B cell (primary cell): ENCODE measurements around the gene ATG16L1. TPM values are rescaled to one million over a fixed set of nuclear protein-coding genes. Genes with fewer than 3 reads are reported as not detected.

Source experiments
- ATAC-seq: fragments of 200-7000 bp; cut with Tn5 transposase; one replicate; pipeline ENCODE4 v1.10.0; 2021; ENCODE audit warnings: low read depth, mild to moderate bottlenecking, moderate number of reproducible peaks, moderate library complexity
- CTCF ChIA-PET: fragments of 350-600 bp; sonication (Branson Sonifier 250); formaldehyde crosslinking; loops from one replicate; lab custom pipeline; 2021; ENCODE audit warnings: antibody characterized with exemption, inconsistent platforms; lab: Charles Lee
- POLR2A ChIA-PET: fragments of 350-600 bp; sonication (Branson Sonifier 250); formaldehyde crosslinking; loops from one replicate; lab custom pipeline; 2021; ENCODE audit warnings: antibody characterized with exemption; lab: Charles Lee
- DNase-seq: peaks from one replicate; pipeline ENCODE4 v3.0.0; 2013
- H2AFZ ChIP-seq: 2 replicates; pipeline ENCODE4 v1.6.1; 2012; ENCODE audit warnings: mild to moderate bottlenecking, low read depth, low read length; ENCODE audit not compliant: insufficient read depth, poor library complexity, severe bottlenecking
- H3K27ac ChIP-seq, 2 donors: 1 replicate in 1 of 2; 2 replicates in 1 of 2; pipeline ENCODE4 v1.5.1; 2012 to 2013; ENCODE audit warnings: low read length in 2 of 2, mild to moderate bottlenecking in 2 of 2, moderate library complexity in 1 of 2
- H3K27me3 ChIP-seq, 4 experiments: fragments of 200-600 bp in 1 of 4; sonication (generic) in 1 of 4; replicated peaks in 1 of 4; 1 replicate in 2 of 4; 2 replicates in 2 of 4; pipeline versions ENCODE4 v1.6.1 to v1.7.0; 2013 to 2016; ENCODE audit warnings: low read length in 3 of 4, mild to moderate bottlenecking in 2 of 4, mixed read lengths in 1 of 4, moderate library complexity in 1 of 4; ENCODE audit not compliant: insufficient read depth in 4 of 4, control insufficient read depth in 3 of 4; ENCODE audit errors: control extremely low read depth in 1 of 4
- H3K36me3 ChIP-seq, 2 experiments: replicated peaks in 1 of 2; 1 replicate in 1 of 2; 2 replicates in 1 of 2; pipeline versions ENCODE4 v1.6.1 to v1.7.1; 2013; ENCODE audit warnings: low read length in 1 of 2; ENCODE audit not compliant: insufficient read depth in 2 of 2, control insufficient read depth in 1 of 2; ENCODE audit errors: control extremely low read depth in 1 of 2, extremely low read depth in 1 of 2
- H3K4me1 ChIP-seq, 2 donors: fragments of 200-600 bp in 1 of 2; sonication (generic) in 1 of 2; 1 replicate in 1 of 2; 2 replicates in 1 of 2; pipeline versions ENCODE4 v1.5.1 to v1.6.1; 2013 to 2017; ENCODE audit warnings: low read length in 2 of 2; ENCODE audit not compliant: control insufficient read depth in 2 of 2, insufficient read depth in 2 of 2
- H3K4me2 ChIP-seq: replicated peaks from 2 replicates; pipeline ENCODE3; 2012; ENCODE audit warnings: mild to moderate bottlenecking, low read depth, low read length; ENCODE audit not compliant: poor library complexity, severe bottlenecking
- H3K4me3 ChIP-seq, 5 experiments: fragments of 200-600 bp in 1 of 5; sonication (generic) in 1 of 5; 1 replicate in 3 of 5; 2 replicates in 2 of 5; pipeline versions ENCODE4 v1.5.1 to v1.7.0; 2011 to 2016; ENCODE audit warnings: low read length in 4 of 5, mild to moderate bottlenecking in 4 of 5, low read depth in 2 of 5, control low read depth in 1 of 5, moderate library complexity in 1 of 5; ENCODE audit not compliant: insufficient read depth in 1 of 5; ENCODE audit errors: control extremely low read depth in 1 of 5, extremely low read depth in 1 of 5
- H3K79me2 ChIP-seq: fragments of 200-600 bp; sonication (generic); one replicate; pipeline ENCODE4 v1.6.0; 2016; ENCODE audit warnings: low read length; ENCODE audit not compliant: control insufficient read depth, insufficient read depth
- H3K9ac ChIP-seq: fragments of 200-600 bp; sonication (generic); 2 replicates; pipeline ENCODE4 v1.6.1; 2017; ENCODE audit warnings: mild to moderate bottlenecking, low read length, moderate library complexity
- H3K9me3 ChIP-seq, 3 donors: one replicate each; pipeline versions ENCODE4 v1.6.1 to v1.7.1; 2013; ENCODE audit warnings: low read length in 2 of 3; ENCODE audit not compliant: control insufficient read depth in 2 of 3, insufficient read depth in 1 of 3; ENCODE audit errors: control extremely low read depth in 1 of 3
- H4K20me1 ChIP-seq: 2 replicates; pipeline ENCODE4 v1.6.0; 2012; ENCODE audit warnings: mild to moderate bottlenecking, low read length; ENCODE audit not compliant: insufficient read depth, control insufficient read depth, poor library complexity, severe bottlenecking
- H3K27ac Mint-ChIP-seq: one replicate; pipeline ENCODE4 v1.8.0; 2021; ENCODE audit warnings: mixed read lengths
- H3K27me3 Mint-ChIP-seq: one replicate; pipeline ENCODE4 v1.8.0; 2021; ENCODE audit warnings: mixed read lengths
- H3K4me1 Mint-ChIP-seq: one replicate; pipeline ENCODE4 v1.8.0; 2021; ENCODE audit warnings: mixed read lengths
- H3K4me3 Mint-ChIP-seq: one replicate; pipeline ENCODE4 v1.8.0; 2021; ENCODE audit warnings: mixed read lengths
- H3K9me3 Mint-ChIP-seq: one replicate; pipeline ENCODE4 v1.8.0; 2022; ENCODE audit warnings: mixed read lengths; ENCODE audit not compliant: insufficient read depth
- EZH2 ChIP-seq: IDR thresholded peaks from 2 replicates; pipeline ENCODE4 v1.6.1; 2012; ENCODE audit warnings: borderline replicate concordance, low read depth, mild to moderate bottlenecking, moderate library complexity, low read length; ENCODE audit not compliant: insufficient read depth, poor library complexity, severe bottlenecking
- WGBS: methylation state at CpG from one replicate; pipeline ENCODE4 v1.1.5; 2013; ENCODE audit warnings: missing lambda C conversion rate; ENCODE audit not compliant: insufficient coverage; 5-methylcytosine and 5-hydroxymethylcytosine counted together
- intact Hi-C: fragments of 100-400 bp; cut with micrococcal nuclease; formaldehyde crosslinking; loops from one replicate; pipeline ENCODE4 v1.10.0; 2022
- polyA plus RNA-seq: library from polyadenylated mRNA; depleted of rRNA; stranded (reverse); fragments of >200 nt; gene quantifications from 2 replicates; pipeline ENCODE4 v1.2.3, GENCODE V29; 2012
- total RNA-seq, 2 donors: library from RNA; stranded (reverse); fragments of 120-200 nt in 1 of 2; gene quantifications; 1 replicate in 1 of 2; 2 replicates in 1 of 2; pipeline versions ENCODE4 v1.2.3 to v1.2.4, GENCODE V29; 2013 to 2022
- TF ChIP-seq, protein P1 (sequence below): fragments of 200-600 bp; IDR thresholded peaks from one replicate; pipeline ENCODE4 v1.8.0; 2022; ENCODE audit warnings: antibody characterized with exemption, mild to moderate bottlenecking

ATG16L1 gene
- total and polyA plus RNA-seq, 2 donors (not counting 1 experiment from before 2014, with no cell fraction given) = 25.7 to 69.9 TPM

DNA sequence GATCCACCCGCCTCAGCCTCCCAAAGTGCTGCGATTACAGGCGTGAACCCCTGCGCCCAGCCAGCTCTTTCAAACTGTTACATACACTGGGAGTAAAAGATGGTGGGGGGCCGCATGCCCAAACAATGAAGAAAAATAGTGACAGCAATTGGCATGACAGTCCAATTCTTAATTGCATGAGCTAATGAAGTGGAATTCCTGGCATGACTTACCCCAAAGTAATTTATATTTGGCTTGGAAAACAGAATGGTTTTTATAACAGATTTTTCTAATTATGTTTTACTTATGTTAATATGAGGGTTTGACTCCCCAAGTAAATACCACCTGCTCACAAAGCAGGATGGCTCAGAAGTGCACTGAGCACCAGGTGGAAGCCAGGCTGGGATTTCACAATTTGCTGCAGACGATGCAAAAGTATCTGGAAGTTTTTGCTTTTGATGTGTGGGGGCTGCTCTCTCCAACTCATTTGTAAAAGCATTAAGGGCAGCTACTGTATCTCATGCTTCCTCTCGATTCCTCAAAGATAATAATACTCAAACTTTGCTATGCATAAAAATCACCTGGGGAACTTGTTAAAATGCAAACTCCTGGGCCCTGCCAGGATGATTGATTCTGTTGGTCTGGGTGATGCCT, 24.0 kb upstream of the ATG16L1 start:
- Histone ChIP-seq H3K4me3 (no peak overlapping the region), H3K9me3 (no peaks in the 10 kb centered on the region), H3K4me1 (peaks cover 0 to 6% of the 10 kb centered on the region in 2 donors), H3K36me3 (no peaks in the 10 kb centered on the region), H4K20me1 (no peaks in the 10 kb centered on the region), H3K4me2 (no peak overlapping the region), H2AFZ (no peak overlapping the region), H3K79me2 (no peaks in the 10 kb centered on the region), H3K27ac (no peak overlapping the region), H3K27me3 (no peaks in the 10 kb centered on the region), H3K9ac (no peak overlapping the region)
- Mint-ChIP-seq H3K4me1 (peaks cover 7% of the 10 kb centered on the region), H3K9me3 (no peaks in the 10 kb centered on the region), H3K27me3 (no peaks in the 10 kb centered on the region), H3K27ac (no peak overlapping the region), H3K4me3 (no peak overlapping the region)
- DNase-seq = no peak
- 92% methylated on average over 2 of the region's 7 CpGs for WGBS
- TF ChIP-seq, protein P1, sequence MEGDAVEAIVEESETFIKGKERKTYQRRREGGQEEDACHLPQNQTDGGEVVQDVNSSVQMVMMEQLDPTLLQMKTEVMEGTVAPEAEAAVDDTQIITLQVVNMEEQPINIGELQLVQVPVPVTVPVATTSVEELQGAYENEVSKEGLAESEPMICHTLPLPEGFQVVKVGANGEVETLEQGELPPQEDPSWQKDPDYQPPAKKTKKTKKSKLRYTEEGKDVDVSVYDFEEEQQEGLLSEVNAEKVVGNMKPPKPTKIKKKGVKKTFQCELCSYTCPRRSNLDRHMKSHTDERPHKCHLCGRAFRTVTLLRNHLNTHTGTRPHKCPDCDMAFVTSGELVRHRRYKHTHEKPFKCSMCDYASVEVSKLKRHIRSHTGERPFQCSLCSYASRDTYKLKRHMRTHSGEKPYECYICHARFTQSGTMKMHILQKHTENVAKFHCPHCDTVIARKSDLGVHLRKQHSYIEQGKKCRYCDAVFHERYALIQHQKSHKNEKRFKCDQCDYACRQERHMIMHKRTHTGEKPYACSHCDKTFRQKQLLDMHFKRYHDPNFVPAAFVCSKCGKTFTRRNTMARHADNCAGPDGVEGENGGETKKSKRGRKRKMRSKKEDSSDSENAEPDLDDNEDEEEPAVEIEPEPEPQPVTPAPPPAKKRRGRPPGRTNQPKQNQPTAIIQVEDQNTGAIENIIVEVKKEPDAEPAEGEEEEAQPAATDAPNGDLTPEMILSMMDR = no peak
- no peak for TF ChIP-seq EZH2
- intact Hi-C loops = no loop called here
- ATAC-seq = no peak
- CTCF ChIA-PET = no interaction called here
- POLR2A ChIA-PET = no interaction called here

DNA sequence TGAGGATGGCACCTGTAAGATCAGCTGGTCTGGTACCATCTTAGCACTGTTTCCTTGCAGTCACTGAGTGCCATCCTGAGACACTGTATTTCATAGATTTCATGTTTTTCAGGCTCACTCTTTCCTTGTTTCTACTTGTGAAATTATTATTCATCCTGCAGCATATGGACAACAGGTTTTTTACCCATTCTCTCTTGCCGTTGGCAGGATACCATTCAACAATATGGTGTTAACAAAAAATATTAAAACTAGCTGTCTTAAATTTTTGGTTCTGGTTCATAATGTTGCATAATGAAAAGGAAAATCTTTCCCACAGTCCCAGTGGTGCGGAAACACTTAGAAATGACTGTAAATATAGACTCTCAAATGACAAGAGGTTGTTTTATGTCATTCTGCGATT, 23.1 kb upstream of the ATG16L1 start:
- ChIA-PET CTCF (no interaction called here), POLR2A (interaction anchor here (0.6 to 0.7 kb wide), 2 partner anchors 105 to 748 kb away, joined by 4 read pairs; no protein-coding TSS in a partner anchor)
- Histone ChIP-seq H3K27me3 (no peaks in the 10 kb centered on the region), H3K4me3 (no peak overlapping the region), H4K20me1 (no peaks in the 10 kb centered on the region), H3K36me3 (no peaks in the 10 kb centered on the region), H3K4me1 (peaks cover 0 to 6% of the 10 kb centered on the region in 2 donors), H3K9ac (no peak overlapping the region), H3K27ac (no peak overlapping the region), H3K4me2 (no peak overlapping the region), H3K79me2 (no peaks in the 10 kb centered on the region), H2AFZ (no peak overlapping the region), H3K9me3 (no peaks in the 10 kb centered on the region)
- H3K27me3 Mint-ChIP-seq = no peaks in the 10 kb centered on the region
- DNase-seq (no peak), ATAC-seq (no peak)
- no peak overlapping the region for H3K4me3 Mint-ChIP-seq
- peaks cover 5% of the 10 kb centered on the region for H3K4me1 Mint-ChIP-seq
- TF ChIP-seq EZH2 = no peak
- TF ChIP-seq, protein P1 = no peak
- no peak overlapping the region for H3K27ac Mint-ChIP-seq
- intact Hi-C loops = no loop called here
- H3K9me3 Mint-ChIP-seq = no peaks in the 10 kb centered on the region
- no CpG with 5 or more reads among the region's 3 CpGs for WGBS
